HEK293 (cell line): ENCODE results near the gene NCOA6.

ENCODE experiments used
- CTCF ChIA-PET: fragments of 350-600 bp; formaldehyde crosslinking; extraction: SDS; loops from one replicate; lab custom pipeline; 2021; ENCODE audit warnings: antibody characterized with exemption; lab: Yijun Ruan, JAX
- POLR2A ChIA-PET: fragments of 300-600 bp; formaldehyde crosslinking; extraction: SDS; loops from one replicate; lab custom pipeline; 2020; ENCODE audit warnings: antibody characterized with exemption, inconsistent platforms; lab: Yijun Ruan, JAX
- H3K27ac ChIP-seq: fragments of 200-500 bp; sonication (Bioruptor generic); 2 replicates; pipeline ENCODE4 v1.5.1; 2014; ENCODE audit warnings: low read depth, low read length, control low read depth, inconsistent platforms; ENCODE audit errors: extremely low read depth
- H3K36me3 ChIP-seq, 2 experiments: fragments of 200-500 bp in 1 of 2; sonication (Bioruptor generic) in 1 of 2; 1 replicate in 1 of 2; 2 replicates in 1 of 2; pipeline ENCODE4 v1.5.1; 2014 to 2017; ENCODE audit warnings: inconsistent platforms in 2 of 2, low read length in 2 of 2; ENCODE audit not compliant: control insufficient read depth in 2 of 2, insufficient read depth in 1 of 2
- H3K4me1 ChIP-seq: fragments of 200-500 bp; sonication (Bioruptor generic); 2 replicates; pipeline ENCODE4 v1.5.1; 2014; ENCODE audit warnings: mild to moderate bottlenecking, low read length, inconsistent platforms; ENCODE audit not compliant: control insufficient read depth, insufficient read depth
- H3K4me3 ChIP-seq: 2 replicates; pipeline ENCODE4 v1.5.1; 2011; ENCODE audit warnings: low read depth, mild to moderate bottlenecking, control low read depth, low read length, moderate library complexity
- H3K9me3 ChIP-seq: fragments of 200-500 bp; sonication (Bioruptor generic); 2 replicates; pipeline ENCODE4 v1.5.1; 2014; ENCODE audit warnings: low read depth, low read length, inconsistent platforms; ENCODE audit not compliant: control insufficient read depth, insufficient read depth
- BCL11A ChIP-seq: fragments of 450-650 bp; formaldehyde crosslinking; IDR thresholded peaks from 2 replicates; pipeline ENCODE4 v1.5.1; 2016; ENCODE audit warnings: low read depth, missing biosample characterization, missing genetic modification characterization
- FEZF1 ChIP-seq: fragments of 450-650 bp; formaldehyde crosslinking; IDR thresholded peaks from 2 replicates; pipeline ENCODE4 v1.5.1; 2016; ENCODE audit warnings: missing biosample characterization, missing genetic modification characterization
- GFI1B ChIP-seq: fragments of 450-650 bp; formaldehyde crosslinking; IDR thresholded peaks from 2 replicates; pipeline ENCODE4 v1.5.1; 2016; ENCODE audit warnings: missing biosample characterization, missing genetic modification characterization
- PRDM1 ChIP-seq: fragments of 450-650 bp; formaldehyde crosslinking; IDR thresholded peaks from 2 replicates; pipeline ENCODE4; 2016; ENCODE audit warnings: missing biosample characterization, missing genetic modification characterization
- PRDM10 ChIP-seq: fragments of 450-650 bp; formaldehyde crosslinking; IDR thresholded peaks from 2 replicates; pipeline ENCODE4 v1.5.1; 2016; ENCODE audit warnings: missing biosample characterization, missing genetic modification characterization
- REPIN1 ChIP-seq: fragments of 450-650 bp; formaldehyde crosslinking; IDR thresholded peaks from 2 replicates; pipeline ENCODE4 v1.5.1; 2017; ENCODE audit warnings: missing biosample characterization, missing genetic modification characterization, low read depth
- SETDB1 ChIP-seq: IDR thresholded peaks from one replicate; pipeline ENCODE4 v1.6.1; 2017; ENCODE audit warnings: mild to moderate bottlenecking, low read length, moderate library complexity, mixed read lengths; ENCODE audit not compliant: insufficient read length
- SP2 ChIP-seq: fragments of 450-650 bp; formaldehyde crosslinking; IDR thresholded peaks from 2 replicates; pipeline ENCODE4 v1.5.1; 2016; ENCODE audit warnings: missing biosample characterization, missing genetic modification characterization
- TSHZ1 ChIP-seq: fragments of 450-650 bp; formaldehyde crosslinking; IDR thresholded peaks from 2 replicates; pipeline ENCODE4 v1.5.1; 2016; ENCODE audit warnings: missing biosample characterization, missing genetic modification characterization, borderline replicate concordance
- ZBTB17 ChIP-seq: fragments of 450-650 bp; formaldehyde crosslinking; IDR thresholded peaks from 2 replicates; pipeline ENCODE4 v1.5.1; 2016; ENCODE audit warnings: missing biosample characterization, missing genetic modification characterization
- ZBTB48 ChIP-seq: fragments of 450-650 bp; formaldehyde crosslinking; IDR thresholded peaks from 2 replicates; pipeline ENCODE4 v1.5.1; 2016; ENCODE audit warnings: missing biosample characterization, missing genetic modification characterization
- ZFP3 ChIP-seq: fragments of 450-650 bp; formaldehyde crosslinking; IDR thresholded peaks from 2 replicates; pipeline ENCODE4 v1.5.1; 2016; ENCODE audit warnings: low read depth, missing biosample characterization, missing genetic modification characterization
- ZNF121 ChIP-seq: fragments of 450-650 bp; formaldehyde crosslinking; IDR thresholded peaks from 2 replicates; pipeline ENCODE4 v1.5.1; 2016; ENCODE audit warnings: missing biosample characterization, missing genetic modification characterization
- ZNF548 ChIP-seq: fragments of 450-650 bp; formaldehyde crosslinking; IDR thresholded peaks from 2 replicates; pipeline ENCODE4 v1.5.1; 2016; ENCODE audit warnings: missing biosample characterization, missing genetic modification characterization
- ZNF561 ChIP-seq: fragments of 450-650 bp; IDR thresholded peaks from 2 replicates; pipeline ENCODE4 v1.5.1; 2018; ENCODE audit warnings: missing biosample characterization, missing genetic modification characterization, borderline replicate concordance
- ZNF596 ChIP-seq: fragments of 450-650 bp; IDR thresholded peaks from 2 replicates; pipeline ENCODE4 v1.5.0; 2018; ENCODE audit warnings: missing biosample characterization, mild to moderate bottlenecking, missing genetic modification characterization, moderate library complexity
- ZNF76 ChIP-seq: fragments of 450-650 bp; formaldehyde crosslinking; IDR thresholded peaks from 2 replicates; pipeline ENCODE4; 2016; ENCODE audit warnings: low read depth, missing biosample characterization, missing genetic modification characterization, borderline replicate concordance
- ZNF837 ChIP-seq: fragments of 450-650 bp; formaldehyde crosslinking; IDR thresholded peaks from 2 replicates; pipeline ENCODE4 v1.5.1; 2016; ENCODE audit warnings: missing biosample characterization, missing genetic modification characterization

NCOA6 gene

GRCh38 chr20:34676642-34677373 is 148.6 kb downstream of the NCOA6 start, which contains the start of gene PIGU (continued):
- TF ChIP-seq TSHZ1 (tag by site-specific recombination) (no peak), BCL11A (no peak), ZNF837 (tag by site-specific recombination) (no peak), SETDB1 (no peak), ZNF596 (tag by site-specific recombination) (no peak)

- Histone ChIP-seq H3K4me3 (peak overlapping the region; percentile 57), H3K36me3 (no peaks in the 10 kb centered on the region; a peak in 1 of 3 replicates), H3K27ac (no peak overlapping the region; the same call in 1 of the 2 replicates), H3K9me3 (no peaks in the 10 kb centered on the region), H3K4me1 (no peaks in the 10 kb centered on the region)
- TF ChIP-seq PRDM1 (tag by site-specific recombination) = peak; percentile 96
- TF ChIP-seq ZBTB48 (tag by site-specific recombination) = peak; percentile 60; the same call in 1 of the 2 replicates
- 0 out of 2 replicates have a peak, but pooled peaks have one; percentile 1 for TF ChIP-seq ZNF121 (tag by site-specific recombination)
- peak; percentile 73; the same call in 1 of the 2 replicates for TF ChIP-seq SP2 (tag by site-specific recombination)
- TF ChIP-seq ZNF548 (tag by site-specific recombination) = no peak
- no peak for TF ChIP-seq REPIN1 (tag by site-specific recombination)
- TF ChIP-seq ZBTB17 (tag by site-specific recombination) = no peak
- TF ChIP-seq FEZF1 (tag by site-specific recombination) = no peak
- no peak for TF ChIP-seq ZNF561 (tag by site-specific recombination)
- TF ChIP-seq ZNF76 (tag by site-specific recombination) = peak; percentile 88
- TF ChIP-seq PRDM10 (tag by site-specific recombination) = peak; percentile 48; the same call in 1 of the 2 replicates
- TF ChIP-seq ZFP3 = peak; percentile 67; the same call in 1 of the 2 replicates
- no peak for TF ChIP-seq GFI1B
- ChIA-PET CTCF (interaction anchor here (1.1 kb wide), 1 partner anchor 13 kb away, joined by 3 read pairs; no protein-coding TSS in a partner anchor), POLR2A (interaction anchor here (0.6 to 1.3 kb wide), 3 partner anchors 7 to 85 kb away, joined by 3 read pairs; no protein-coding TSS in a partner anchor)
Measured at GRCh38 chr20:34675993-34676641, 149.3 kb downstream of the NCOA6 start.
